Activated CD4-positive, alpha-beta T cell treated with anti-CD3 and anti-CD28 coated beads, Interleukin-2, amount 10 ng/mL, durations not matched to agents 24 days and 14 days (primary cell): Measurements from ENCODE around the gene RBBP8. TPM values are rescaled to one million over a fixed set of nuclear protein-coding genes. Genes with fewer than 3 reads are reported as not detected.
"Not testable (repeated sequence)": the region's sequence is repeated elsewhere in the genome, so short reads cannot be mapped to it uniquely, and the experiment has no call there.

ENCODE experiments used
- DNase-seq: peaks from one replicate; pipeline ENCODE4 v3.0.0; 2022
- H3K27ac Mint-ChIP-seq: one replicate; pipeline ENCODE4 v1.8.0; 2022; ENCODE audit warnings: mild to moderate bottlenecking, mixed read lengths
- H3K27me3 Mint-ChIP-seq: one replicate; pipeline ENCODE4 v1.8.0; 2022; ENCODE audit warnings: mixed read lengths
- H3K36me3 Mint-ChIP-seq: one replicate; pipeline ENCODE4 v1.8.0; 2022; ENCODE audit warnings: low read depth, mild to moderate bottlenecking, mixed read lengths
- H3K4me1 Mint-ChIP-seq: one replicate; pipeline ENCODE4 v1.8.0; 2021; ENCODE audit warnings: mixed read lengths
- H3K4me3 Mint-ChIP-seq: one replicate; pipeline ENCODE4 v1.8.0; 2022; ENCODE audit warnings: mild to moderate bottlenecking, moderate library complexity, mixed read lengths
- H3K9me3 Mint-ChIP-seq: one replicate; pipeline ENCODE4 v1.8.0; 2021; ENCODE audit warnings: mixed read lengths
- intact Hi-C: fragments of 100-400 bp; cut with micrococcal nuclease; formaldehyde crosslinking; loops from one replicate; pipeline ENCODE4 v1.15.1; 2023
- total RNA-seq: library from RNA; stranded (reverse); gene quantifications from 2 replicates; pipeline ENCODE4 v1.2.3, GENCODE V29; 2022

The RBBP8 gene
- total RNA-seq, result 97.8 TPM in 2 replicates

DNA sequence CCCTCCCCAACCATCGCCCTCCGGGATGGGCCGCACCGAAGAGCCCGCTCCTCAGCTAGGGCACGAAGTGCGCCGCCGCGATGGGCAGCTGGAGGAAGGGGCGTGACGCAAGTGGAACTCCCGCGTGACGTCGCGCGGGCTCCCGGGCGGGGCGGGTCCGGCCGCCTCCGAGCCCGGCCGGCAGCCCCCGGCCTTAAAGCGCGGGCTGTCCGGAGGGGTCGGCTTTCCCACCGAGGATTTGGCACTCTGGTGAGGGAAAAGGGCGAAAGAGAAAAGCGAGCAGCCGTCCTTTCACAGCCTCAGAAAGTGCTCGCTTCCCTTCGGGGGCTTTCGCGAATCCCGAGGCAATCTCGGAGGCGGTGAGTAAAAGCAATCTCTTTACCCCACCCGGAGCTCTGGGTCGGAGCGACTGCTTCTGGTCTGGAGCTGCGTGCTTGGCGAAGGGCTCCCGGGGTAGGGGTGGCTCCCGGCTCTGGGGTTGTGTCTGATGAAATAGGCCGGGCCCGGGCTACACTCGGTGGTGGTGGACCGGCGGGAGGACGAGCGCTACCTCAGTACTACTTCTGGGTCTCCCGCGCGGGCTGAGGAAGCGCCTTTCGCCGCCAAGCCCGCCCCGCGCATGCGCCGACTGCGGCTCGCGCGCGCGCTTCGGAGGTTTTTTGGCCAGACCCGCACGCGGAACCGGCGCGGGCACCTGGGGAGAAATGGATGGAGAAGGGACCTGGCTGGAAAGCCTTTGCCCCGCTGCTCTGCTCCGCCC is at the start of gene RBBP8:
TSS of gene RBBP8 (plus strand) at position 123 of the 760 bp plus-strand sequence. CDS start 3,524 bp downstream, outside the sequence.
- intact Hi-C loops, result loop anchor here (5.0 to 10.0 kb wide), 5 partner anchors 121 to 654 kb away; partner anchors contain the start of gene NPC1
- Mint-ChIP-seq H3K4me3 (peak within 1 kb of the TSS; percentile 89), H3K27ac (peak within 1 kb of the TSS; percentile 96), H3K9me3 (no peaks in the 10 kb centered on the region), H3K36me3 (peaks cover 17% of the 10 kb centered on the region), H3K27me3 (peaks cover 3% of the 10 kb centered on the region), H3K4me1 (peaks cover 21% of the 10 kb centered on the region)
- DNase-seq, result peak; percentile 97

DNA sequence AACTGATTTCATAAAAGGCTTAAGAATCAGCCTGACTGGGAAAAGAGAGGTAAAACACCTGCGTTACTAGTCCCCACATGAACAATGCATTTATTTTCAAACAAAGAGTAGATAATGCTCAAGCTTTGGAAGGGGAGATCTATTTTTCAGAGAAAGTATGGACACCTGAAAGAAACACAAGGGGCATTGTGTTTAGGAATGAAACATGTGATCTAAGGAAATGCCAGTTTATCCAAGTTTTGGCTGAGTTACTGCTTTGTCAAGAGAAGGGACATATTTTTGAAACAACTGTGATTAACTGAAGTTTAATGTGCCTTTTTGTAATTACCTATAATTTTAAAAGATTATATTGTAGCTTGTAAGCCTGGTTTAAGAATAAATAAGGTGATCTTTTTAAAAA is 49.3 kb upstream of the RBBP8 start:
- Mint-ChIP-seq H3K27ac (no peak overlapping the region), H3K9me3 (no peaks in the 10 kb centered on the region), H3K36me3 (no peaks in the 10 kb centered on the region), H3K4me1 (no peaks in the 10 kb centered on the region), H3K4me3 (no peak overlapping the region), H3K27me3 (peaks cover 28% of the 10 kb centered on the region)
- no peak for DNase-seq
- intact Hi-C loops, result no loop called here

GRCh38 chr18:22885694-22886093 is 47.4 kb upstream of the RBBP8 start:
- H3K4me3 Mint-ChIP-seq, H3K9me3 Mint-ChIP-seq, H3K36me3 Mint-ChIP-seq, intact Hi-C loops, H3K27ac Mint-ChIP-seq, DNase-seq, H3K4me1 Mint-ChIP-seq: not testable (repeated sequence)
- peaks cover 22% of the 10 kb centered on the region for H3K27me3 Mint-ChIP-seq

- Mint-ChIP-seq H3K27ac (no peak overlapping the region), H3K4me1 (no peaks in the 10 kb centered on the region)
Measured at GRCh38 chr18:22899421-22899820, 33.7 kb upstream of the RBBP8 start.

GRCh38 chr18:22900558-22901238 is 32.4 kb upstream of the RBBP8 start:
- no peaks in the 10 kb centered on the region for H3K36me3 Mint-ChIP-seq
- H3K27ac Mint-ChIP-seq, result no peak overlapping the region
- H3K4me1 Mint-ChIP-seq, result no peaks in the 10 kb centered on the region
- H3K27me3 Mint-ChIP-seq, result peaks cover 20% of the 10 kb centered on the region
- no peak for DNase-seq
- H3K4me3 Mint-ChIP-seq, result no peak overlapping the region
- H3K9me3 Mint-ChIP-seq, result peaks cover 5% of the 10 kb centered on the region
- intact Hi-C loops, result no loop called here

More at GRCh38 chr18:22899421-22899820, 33.7 kb upstream of the RBBP8 start:
- peaks cover 5% of the 10 kb centered on the region for H3K9me3 Mint-ChIP-seq
- DNase-seq, result no peak
- H3K27me3 Mint-ChIP-seq, result peaks cover 21% of the 10 kb centered on the region
- intact Hi-C loops, result no loop called here
- H3K36me3 Mint-ChIP-seq, result no peaks in the 10 kb centered on the region
- no peak overlapping the region for H3K4me3 Mint-ChIP-seq

- Mint-ChIP-seq H3K36me3 (no peaks in the 10 kb centered on the region), H3K4me1 (no peaks in the 10 kb centered on the region), H3K27ac (no peak overlapping the region), H3K27me3 (peaks cover 18% of the 10 kb centered on the region), H3K4me3 (no peak overlapping the region), H3K9me3 (peaks cover 5% of the 10 kb centered on the region)
- intact Hi-C loops, result no loop called here
- DNase-seq, result no peak
Measured at GRCh38 chr18:22902093-22902492, 31.0 kb upstream of the RBBP8 start.

DNA sequence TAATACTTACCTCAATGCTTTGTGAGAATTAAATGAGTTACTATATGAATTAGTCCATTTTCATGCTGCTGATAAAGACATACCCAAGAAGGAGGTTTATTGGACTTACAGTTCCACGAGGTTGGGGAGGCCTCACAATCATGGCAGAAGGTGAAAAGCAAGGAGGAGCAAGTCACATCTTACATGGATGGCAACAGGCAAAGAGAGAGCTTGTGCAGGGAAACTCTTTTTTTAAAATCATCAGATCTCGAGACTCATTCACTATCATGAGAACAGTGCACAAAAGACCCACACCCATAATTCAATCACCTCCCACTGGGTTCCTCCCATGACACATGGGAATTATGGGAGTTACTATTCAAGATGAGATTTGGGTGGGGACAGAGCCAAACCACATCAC is 29.9 kb upstream of the RBBP8 start:
- DNase-seq, H3K27ac Mint-ChIP-seq, intact Hi-C loops, H3K4me1 Mint-ChIP-seq, H3K9me3 Mint-ChIP-seq, H3K4me3 Mint-ChIP-seq, H3K36me3 Mint-ChIP-seq: not testable (repeated sequence)
- peaks cover 12% of the 10 kb centered on the region for H3K27me3 Mint-ChIP-seq

- intact Hi-C loops, result no loop called here
- H3K36me3 Mint-ChIP-seq, result no peaks in the 10 kb centered on the region
- no peak overlapping the region for H3K4me3 Mint-ChIP-seq
- H3K4me1 Mint-ChIP-seq, result no peaks in the 10 kb centered on the region
- no peaks in the 10 kb centered on the region for H3K9me3 Mint-ChIP-seq
- H3K27me3 Mint-ChIP-seq, result peaks cover 15% of the 10 kb centered on the region
- no peak for DNase-seq
- H3K27ac Mint-ChIP-seq, result no peak overlapping the region
Measured at GRCh38 chr18:22912149-22912548, 21.0 kb upstream of the RBBP8 start.

DNA sequence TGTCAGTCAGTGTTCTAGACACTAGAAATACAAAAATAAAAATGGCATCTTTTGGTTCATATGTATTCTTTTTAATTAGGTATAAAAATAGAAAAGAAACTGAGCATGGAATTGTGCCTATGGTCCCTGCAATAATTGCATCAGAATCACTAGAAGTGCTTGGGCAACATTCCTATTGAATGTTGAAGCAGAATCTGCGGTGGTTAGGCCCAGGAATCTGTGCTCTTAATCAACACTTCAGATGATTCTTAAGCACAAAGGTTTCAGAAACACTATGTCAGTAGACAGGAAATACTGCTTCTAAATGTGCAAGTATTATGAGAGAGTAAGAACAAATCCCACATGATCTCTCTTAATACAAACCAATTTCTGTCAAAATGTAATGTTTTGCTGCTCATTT is 20.3 kb upstream of the RBBP8 start:
- DNase-seq, result no peak
- H3K27ac Mint-ChIP-seq, result no peak overlapping the region
- H3K4me1 Mint-ChIP-seq, result no peaks in the 10 kb centered on the region
- no peak overlapping the region for H3K4me3 Mint-ChIP-seq
- H3K36me3 Mint-ChIP-seq, result no peaks in the 10 kb centered on the region
- intact Hi-C loops, result no loop called here
- H3K9me3 Mint-ChIP-seq, result no peaks in the 10 kb centered on the region
- peaks cover 13% of the 10 kb centered on the region for H3K27me3 Mint-ChIP-seq

- Mint-ChIP-seq H3K27ac (no peak overlapping the region), H3K36me3 (no peaks in the 10 kb centered on the region), H3K9me3 (no peaks in the 10 kb centered on the region), H3K27me3 (peaks cover 13% of the 10 kb centered on the region), H3K4me1 (no peaks in the 10 kb centered on the region), H3K4me3 (no peak overlapping the region)
- intact Hi-C loops, result loop anchor here (2.0 kb wide), 1 partner anchor 29 kb away; no protein-coding TSS in a partner anchor
- DNase-seq, result no peak
Measured at GRCh38 chr18:22913861-22914260, 19.3 kb upstream of the RBBP8 start.

GRCh38 chr18:22914633-22915032 is 18.5 kb upstream of the RBBP8 start:
- intact Hi-C loops, result loop anchor here (2.0 kb wide), 1 partner anchor 28 kb away; no protein-coding TSS in a partner anchor
- Mint-ChIP-seq H3K36me3 (no peaks in the 10 kb centered on the region), H3K4me1 (no peaks in the 10 kb centered on the region), H3K27me3 (peaks cover 8% of the 10 kb centered on the region), H3K9me3 (no peaks in the 10 kb centered on the region), H3K4me3 (no peak overlapping the region), H3K27ac (no peak overlapping the region)
- no peak for DNase-seq

DNA sequence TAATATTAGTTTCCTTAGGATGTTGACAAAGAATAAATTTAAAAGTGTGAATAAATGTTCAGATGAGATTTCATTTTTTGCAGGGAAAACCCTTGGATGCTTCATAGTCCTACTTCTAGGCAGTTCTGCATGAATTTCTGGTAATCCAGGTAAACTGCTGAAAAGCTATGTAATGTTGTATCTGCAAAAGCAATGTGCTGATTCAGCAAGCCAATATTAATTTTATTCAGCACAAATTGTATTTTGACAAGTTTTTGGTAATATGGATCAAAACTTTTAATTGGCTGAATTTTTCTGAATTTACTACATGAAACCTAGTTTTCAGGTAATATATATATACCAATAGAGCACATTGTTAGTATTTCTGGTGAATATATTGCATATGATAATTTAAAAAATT is 17.8 kb upstream of the RBBP8 start:
- Mint-ChIP-seq H3K4me3 (no peak overlapping the region), H3K36me3 (no peaks in the 10 kb centered on the region), H3K4me1 (no peaks in the 10 kb centered on the region), H3K9me3 (no peaks in the 10 kb centered on the region), H3K27me3 (peaks cover 8% of the 10 kb centered on the region), H3K27ac (no peak overlapping the region)
- DNase-seq, result no peak
- intact Hi-C loops, result loop anchor here (2.0 kb wide), 1 partner anchor 27 kb away; no protein-coding TSS in a partner anchor

GRCh38 chr18:22921772-22922171 is 11.4 kb upstream of the RBBP8 start:
- Mint-ChIP-seq H3K9me3 (no peaks in the 10 kb centered on the region), H3K4me3 (no peak overlapping the region), H3K27me3 (peaks cover 20% of the 10 kb centered on the region), H3K27ac (no peak overlapping the region), H3K36me3 (no peaks in the 10 kb centered on the region), H3K4me1 (no peaks in the 10 kb centered on the region)
- DNase-seq, result no peak
- intact Hi-C loops, result no loop called here

DNA sequence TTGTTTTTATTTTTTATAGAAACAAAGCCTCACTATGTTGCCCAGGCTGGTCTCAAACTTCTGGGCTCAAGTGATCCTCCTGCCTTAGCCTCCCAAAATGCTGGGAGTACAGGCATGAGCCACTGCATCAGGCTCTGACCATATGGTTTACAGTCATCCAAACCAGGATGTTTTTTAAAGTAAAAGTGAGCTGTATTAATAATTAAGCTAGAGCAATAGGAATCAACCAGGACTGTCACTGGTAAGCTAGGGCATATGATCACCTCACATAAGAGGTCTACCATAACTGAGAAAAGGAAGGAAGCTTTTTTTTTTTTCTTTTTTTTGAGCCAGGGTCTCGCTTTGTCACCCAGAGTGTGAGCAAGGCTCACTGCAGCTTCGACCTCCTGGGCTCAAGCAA is 8.5 kb upstream of the RBBP8 start:
- Mint-ChIP-seq H3K4me3 (no peak overlapping the region), H3K27ac (no peak overlapping the region), H3K9me3 (no peaks in the 10 kb centered on the region), H3K27me3 (peaks cover 20% of the 10 kb centered on the region), H3K4me1 (no peaks in the 10 kb centered on the region), H3K36me3 (no peaks in the 10 kb centered on the region)
- intact Hi-C loops, result no loop called here
- DNase-seq, result no peak
